DMS153 (cell line): ENCODE measurements around the gene GPR142.

Experiments used
- DNase-seq: peaks from one replicate; lab custom pipeline; 2025; lab: John Stamatoyannopoulos, UW

GPR142 gene

GRCh38 chr17:74367206-74367605 lies at the start of gene GPR142:
Gene GPR142 (plus strand): TSS chr17:74367506. CDS start chr17:74369541, 2,035 bp downstream.
- no peak for DNase-seq

GRCh38 chr17:74318391-74318790 lies 48.9 kb upstream of the GPR142 start:
- DNase-seq, result no peak

GRCh38 chr17:74324521-74324920 lies 42.8 kb upstream of the GPR142 start:
- no peak for DNase-seq

DNA sequence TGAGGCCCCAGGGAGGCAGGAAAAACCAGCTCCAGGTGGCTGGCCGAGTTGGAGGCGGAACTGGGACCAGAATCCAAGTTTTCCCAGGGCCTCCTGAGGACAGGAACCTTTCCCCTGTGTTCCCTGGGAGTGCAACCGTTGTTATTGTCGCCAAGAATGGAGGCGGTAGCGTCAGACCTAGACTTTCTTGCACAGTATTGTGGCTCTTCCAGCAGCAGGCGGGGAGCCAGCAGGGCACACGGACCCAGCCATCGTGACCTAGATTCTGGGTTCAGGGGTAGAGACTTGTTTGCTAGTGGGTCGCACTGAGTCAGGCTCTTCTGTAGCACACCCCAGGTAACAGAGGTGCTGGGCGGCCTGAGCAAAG lies 41.9 kb upstream of the GPR142 start:
- no peak for DNase-seq

GRCh38 chr17:74325743-74326379 lies 41.4 kb upstream of the GPR142 start, which contains the start of gene KIF19:
Gene KIF19 (plus strand): TSS chr17:74326226. CDS start chr17:74326350, 124 bp downstream.
- no peak for DNase-seq

GRCh38 chr17:74326506-74326905 lies 40.8 kb upstream of the GPR142 start:
- no peak for DNase-seq

DNA sequence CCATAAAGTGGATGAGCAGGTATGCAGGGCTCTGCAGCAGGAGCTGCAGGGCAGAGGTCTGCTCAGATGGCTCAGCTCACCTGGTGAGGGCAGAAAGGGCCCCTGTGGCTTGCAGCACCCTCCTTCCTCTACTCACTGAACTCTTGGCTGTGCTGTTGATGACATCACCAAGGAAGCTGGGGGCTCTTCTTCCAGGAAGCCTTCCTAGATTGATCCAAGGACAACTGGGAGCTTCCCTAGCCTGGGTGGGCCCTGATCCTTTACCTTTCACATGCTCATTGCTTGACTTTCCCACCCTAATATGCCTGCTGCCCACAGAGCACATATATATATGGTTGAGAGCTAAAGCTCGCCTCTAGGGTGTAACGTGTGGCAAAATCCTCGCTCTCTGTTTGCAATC lies 38.8 kb upstream of the GPR142 start:
- no peak for DNase-seq

GRCh38 chr17:74329378-74329777 lies 37.9 kb upstream of the GPR142 start:
- no peak for DNase-seq

GRCh38 chr17:74330446-74330845 lies 36.9 kb upstream of the GPR142 start:
- no peak for DNase-seq

GRCh38 chr17:74332017-74332650 lies 35.2 kb upstream of the GPR142 start:
- DNase-seq, result peak; percentile 56

DNA sequence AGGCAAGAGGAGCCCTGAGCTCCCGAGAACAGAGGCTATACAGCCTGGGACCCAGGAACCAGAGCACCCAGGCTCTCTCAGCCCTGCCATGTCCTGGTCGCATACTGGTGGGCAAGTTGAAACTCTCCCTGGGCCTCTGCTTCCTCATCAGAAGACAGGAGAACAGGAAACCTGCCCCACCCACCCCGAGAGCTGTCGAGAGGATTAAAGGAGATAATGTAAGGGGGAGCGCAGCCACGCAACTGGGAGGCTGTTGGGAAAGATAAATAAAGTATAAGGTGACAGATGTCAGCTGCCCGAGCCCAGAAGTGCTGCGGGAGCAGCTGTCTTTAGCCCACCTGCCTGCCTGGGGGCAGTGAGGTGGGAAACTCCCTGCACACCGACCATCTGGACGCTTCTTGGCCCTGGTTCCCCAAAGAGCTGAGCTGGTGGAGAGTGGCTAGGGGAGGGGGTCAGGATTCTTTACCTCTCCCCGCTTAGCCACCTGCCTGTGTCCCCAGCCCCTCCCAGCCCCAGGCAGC lies 34.5 kb upstream of the GPR142 start:
- DNase-seq, result peak; percentile 90

- no peak for DNase-seq
These were observed 32.8 kb upstream of the GPR142 start for GRCh38 chr17:74334393-74335039.

DNA sequence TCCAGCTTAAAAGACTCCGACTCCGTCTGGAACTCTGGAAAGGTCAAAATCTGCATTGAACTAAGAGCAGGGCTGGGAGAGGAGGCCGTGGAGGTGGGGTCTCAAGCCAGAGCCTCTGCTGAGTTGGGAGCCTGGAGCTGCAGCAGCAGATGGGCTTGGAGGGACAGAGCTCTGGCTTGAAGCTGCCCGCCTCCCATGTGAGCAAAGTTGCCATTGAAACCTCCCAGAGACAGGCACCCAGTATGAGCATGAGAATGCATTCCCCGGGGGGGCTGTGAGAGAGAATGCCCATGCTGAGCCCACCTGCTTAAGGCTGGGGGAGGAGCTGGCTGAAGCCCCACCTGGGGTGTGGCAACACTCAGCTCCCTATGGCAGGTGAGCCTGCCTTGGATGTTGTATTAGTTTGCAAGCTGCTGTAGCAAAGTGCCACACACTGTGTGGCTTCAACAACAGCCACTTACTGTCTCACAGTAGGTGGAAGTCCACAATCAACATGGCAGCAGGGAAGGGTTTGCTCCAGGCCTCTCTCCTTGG lies 31.7 kb upstream of the GPR142 start:
- no peak for DNase-seq

DNA sequence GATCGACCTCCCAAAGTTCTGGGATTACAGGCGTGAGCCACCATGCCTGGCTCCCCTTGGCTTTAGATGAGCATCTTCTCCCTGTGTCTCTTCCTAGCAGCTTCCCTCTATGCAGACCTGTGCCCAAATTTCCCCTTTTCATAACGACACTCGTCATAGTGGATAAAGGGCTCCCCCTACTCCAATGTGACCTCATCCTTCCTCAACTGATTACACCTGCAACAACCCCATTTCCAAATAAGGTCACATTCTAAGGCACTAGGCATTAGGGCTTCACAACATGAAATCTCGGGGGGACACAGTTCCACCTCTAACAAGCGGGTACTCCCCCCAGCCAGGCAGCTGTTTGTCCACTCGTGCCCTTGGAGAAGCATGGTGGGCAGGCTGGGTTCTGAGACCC lies 31.0 kb upstream of the GPR142 start:
- no peak for DNase-seq

- DNase-seq, result no peak
These were observed 29.3 kb upstream of the GPR142 start for GRCh38 chr17:74337834-74338500.

GRCh38 chr17:74339537-74340195 lies 27.6 kb upstream of the GPR142 start:
- peak; percentile 32 for DNase-seq

- no peak for DNase-seq
These were observed 26.8 kb upstream of the GPR142 start for GRCh38 chr17:74340470-74341023.

GRCh38 chr17:74342224-74342623 lies 25.1 kb upstream of the GPR142 start:
- no peak for DNase-seq

DNA sequence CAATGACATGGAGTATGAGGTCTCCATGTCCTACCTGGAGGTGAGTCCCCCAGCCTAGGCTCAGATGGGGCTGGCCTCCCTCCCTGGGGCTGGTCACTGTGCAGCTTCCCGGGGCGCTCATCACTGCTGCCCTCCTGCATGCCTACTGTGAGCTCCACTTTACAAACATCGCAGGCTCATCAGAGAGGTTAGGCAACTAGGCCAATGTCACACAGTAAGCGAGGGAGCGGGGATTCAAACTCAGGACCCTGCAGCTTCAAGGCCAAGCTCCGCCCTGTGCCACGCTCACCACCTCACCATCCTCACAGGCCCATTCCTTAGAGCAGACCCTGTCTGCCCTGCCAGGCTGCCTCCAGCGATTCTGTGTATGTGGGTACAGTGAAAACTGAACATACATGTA lies 24.2 kb upstream of the GPR142 start:
- no peak for DNase-seq

- DNase-seq, result no peak
These were observed 23.6 kb upstream of the GPR142 start for GRCh38 chr17:74343526-74344284.

DNA sequence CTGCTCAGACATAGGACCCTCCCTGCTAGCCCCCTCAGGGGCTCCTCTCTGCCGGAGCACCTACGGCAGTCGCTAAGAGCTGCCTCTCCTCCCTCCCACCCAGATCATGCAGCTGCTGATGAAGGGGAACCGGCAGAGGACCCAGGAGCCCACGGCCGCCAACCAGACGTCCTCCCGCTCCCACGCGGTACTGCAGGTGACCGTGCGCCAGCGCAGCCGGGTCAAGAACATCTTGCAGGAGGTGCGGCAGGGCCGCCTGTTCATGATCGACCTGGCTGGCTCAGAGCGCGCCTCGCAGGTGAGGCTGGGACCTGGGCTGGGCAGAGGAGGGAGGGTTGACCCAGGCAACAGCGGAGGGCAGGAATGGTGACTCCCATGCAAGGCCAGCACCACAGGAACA lies 22.6 kb upstream of the GPR142 start:
- no peak for DNase-seq
